ENCODE results near the gene PLPPR1.

The PLPPR1 gene

GRCh38 chr9:101167490-101168134 is 139.1 kb downstream of the PLPPR1 start:
- peaks cover 0 to 1% of the 10 kb centered on the region in 2 experiments for H3K4me1 ChIP-seq (ENCODE audit: control insufficient read depth in 1 of 2, insufficient read depth in 2 of 2, low read length in 2 of 2)
- WGBS (ENCODE audit: extremely low coverage, insufficient coverage, insufficient read length), result no CpG with 5 or more reads among the region's 1 CpG

DNA sequence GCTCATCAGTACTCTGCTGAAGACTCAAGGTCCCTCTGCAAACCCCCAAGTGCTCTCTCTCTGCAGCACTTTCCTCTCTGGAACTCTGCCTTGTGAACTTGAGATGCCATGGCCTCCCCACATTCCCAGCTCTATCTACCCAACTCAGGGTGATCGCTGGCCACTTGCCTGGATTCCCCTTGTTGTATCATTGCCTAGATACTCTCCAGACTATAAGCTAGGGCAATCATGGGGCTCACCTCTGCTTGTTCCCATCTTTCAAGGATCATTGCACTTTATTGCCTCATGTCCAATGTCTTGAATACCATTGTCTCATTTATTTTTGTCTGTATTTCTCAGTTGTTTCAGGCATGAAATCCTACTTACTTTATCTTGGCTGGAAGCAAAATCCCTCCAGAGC is 144.1 kb downstream of the PLPPR1 start:
- Histone ChIP-seq H2BK12ac (ENCODE audit: low read length) (no peak overlapping the region), H3K79me2 (ENCODE audit: control insufficient read depth, insufficient read depth, low read length, poor library complexity) (no peaks in the 10 kb centered on the region), H4K8ac (ENCODE audit: low read depth, low read length) (no peak overlapping the region), H2BK5ac (ENCODE audit: low read depth, low read length, poor library complexity) (no peak overlapping the region), H3K9ac (ENCODE audit: low read length) (no peak overlapping the region), H3K4ac (ENCODE audit: low read depth, low read length) (no peak overlapping the region), H3K4me3 (ENCODE audit: low read depth, low read length) (no peak overlapping the region), H4K12ac (ENCODE audit: low read depth, low read length) (no peak overlapping the region), H3K27ac (ENCODE audit: low read depth, low read length) (no peak overlapping the region), H3K79me1 (ENCODE audit: low read length) (no peaks in the 10 kb centered on the region), H3K27me3 (ENCODE audit: insufficient read depth, low read length) (no peaks in the 10 kb centered on the region), H2AFZ (ENCODE audit: insufficient read depth, low read length, poor library complexity) (no peak overlapping the region), H3K14ac (ENCODE audit: low read length) (no peak overlapping the region), H3K18ac (ENCODE audit: low read length) (no peak overlapping the region), H3K9me3 (ENCODE audit: insufficient read depth, low read depth, low read length) (no peaks in the 10 kb centered on the region), H4K91ac (ENCODE audit: low read depth, low read length) (no peak overlapping the region), H3K4me2 (ENCODE audit: low read length) (no peak overlapping the region), H2AK5ac (ENCODE audit: low read length) (no peak overlapping the region), H3K23ac (ENCODE audit: low read length) (no peak overlapping the region), H3K36me3 (ENCODE audit: control insufficient read depth in 1 of 2, insufficient read depth in 2 of 2, low read length in 2 of 2) (no peaks in the 10 kb centered on the region), H2BK120ac (ENCODE audit: insufficient read depth, low read length, poor library complexity) (no peak overlapping the region), H3K4me1 (ENCODE audit: control insufficient read depth in 1 of 2, insufficient read depth in 2 of 2, low read length in 2 of 2) (peaks cover 0 to 2% of the 10 kb centered on the region in 2 experiments)
- no peak for DNase-seq
- WGBS (ENCODE audit: extremely low coverage, insufficient coverage, insufficient read length), result no CpG with 5 or more reads among the region's 1 CpG

More at GRCh38 chr9:101167490-101168134, 139.1 kb downstream of the PLPPR1 start:
- Histone ChIP-seq H3K27me3 (ENCODE audit: insufficient read depth, low read length) (no peaks in the 10 kb centered on the region), H3K9me3 (ENCODE audit: insufficient read depth, low read depth, low read length) (no peaks in the 10 kb centered on the region), H2BK5ac (ENCODE audit: low read depth, low read length, poor library complexity) (no peak overlapping the region), H3K4me2 (ENCODE audit: low read length) (no peak overlapping the region), H3K27ac (ENCODE audit: low read depth, low read length) (no peak overlapping the region), H4K8ac (ENCODE audit: low read depth, low read length) (no peak overlapping the region), H2AFZ (ENCODE audit: insufficient read depth, low read length, poor library complexity) (no peak overlapping the region), H3K4me3 (ENCODE audit: low read depth, low read length) (no peak overlapping the region), H2BK12ac (ENCODE audit: low read length) (no peak overlapping the region), H3K79me2 (ENCODE audit: control insufficient read depth, insufficient read depth, low read length, poor library complexity) (no peaks in the 10 kb centered on the region), H2AK5ac (ENCODE audit: low read length) (no peak overlapping the region), H2BK120ac (ENCODE audit: insufficient read depth, low read length, poor library complexity) (no peak overlapping the region), H3K79me1 (ENCODE audit: low read length) (no peaks in the 10 kb centered on the region), H3K14ac (ENCODE audit: low read length) (no peak overlapping the region), H3K36me3 (ENCODE audit: control insufficient read depth in 1 of 2, insufficient read depth in 2 of 2, low read length in 2 of 2) (no peaks in the 10 kb centered on the region), H3K9ac (ENCODE audit: low read length) (no peak overlapping the region), H4K91ac (ENCODE audit: low read depth, low read length) (no peak overlapping the region), H3K23ac (ENCODE audit: low read length) (no peak overlapping the region), H3K18ac (ENCODE audit: low read length) (no peak overlapping the region), H4K12ac (ENCODE audit: low read depth, low read length) (no peak overlapping the region), H3K4ac (ENCODE audit: low read depth, low read length) (no peak overlapping the region)
- DNase-seq, result no peak

DNA sequence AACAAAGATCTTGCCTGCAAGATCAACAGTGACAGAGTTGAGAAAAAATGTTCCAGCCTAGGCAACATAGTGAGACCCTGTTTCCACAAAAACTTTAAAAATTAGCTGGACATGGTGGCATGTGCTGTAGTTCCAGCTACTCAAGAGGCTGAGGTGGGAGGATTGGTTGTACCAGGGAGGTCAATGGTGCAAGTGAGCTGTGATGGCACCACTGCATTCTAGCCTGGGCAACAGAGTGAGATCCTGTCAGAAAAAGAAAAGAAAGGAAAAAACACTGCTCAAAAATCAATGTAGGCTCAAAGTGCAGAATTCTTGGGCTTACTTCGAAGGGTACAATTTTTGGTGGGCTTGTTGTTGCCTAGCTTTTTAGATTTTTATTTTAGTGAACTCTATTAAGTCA is 145.4 kb downstream of the PLPPR1 start:
- Histone ChIP-seq H3K9me3 (ENCODE audit: insufficient read depth, low read depth, low read length) (no peaks in the 10 kb centered on the region), H3K18ac (ENCODE audit: low read length) (no peak overlapping the region), H3K27ac (ENCODE audit: low read depth, low read length) (no peak overlapping the region), H3K4me3 (ENCODE audit: low read depth, low read length) (no peak overlapping the region), H3K36me3 (ENCODE audit: control insufficient read depth in 1 of 2, insufficient read depth in 2 of 2, low read length in 2 of 2) (no peaks in the 10 kb centered on the region), H4K8ac (ENCODE audit: low read depth, low read length) (no peak overlapping the region), H3K14ac (ENCODE audit: low read length) (no peak overlapping the region), H2AK5ac (ENCODE audit: low read length) (no peak overlapping the region), H3K9ac (ENCODE audit: low read length) (no peak overlapping the region), H3K4ac (ENCODE audit: low read depth, low read length) (no peak overlapping the region), H3K4me1 (ENCODE audit: control insufficient read depth in 1 of 2, insufficient read depth in 2 of 2, low read length in 2 of 2) (peaks cover 0 to 2% of the 10 kb centered on the region in 2 experiments), H2AFZ (ENCODE audit: insufficient read depth, low read length, poor library complexity) (no peak overlapping the region), H2BK120ac (ENCODE audit: insufficient read depth, low read length, poor library complexity) (no peak overlapping the region), H3K79me1 (ENCODE audit: low read length) (no peaks in the 10 kb centered on the region), H3K4me2 (ENCODE audit: low read length) (no peak overlapping the region), H4K91ac (ENCODE audit: low read depth, low read length) (no peak overlapping the region), H3K27me3 (ENCODE audit: insufficient read depth, low read length) (no peaks in the 10 kb centered on the region), H3K79me2 (ENCODE audit: control insufficient read depth, insufficient read depth, low read length, poor library complexity) (no peaks in the 10 kb centered on the region), H4K12ac (ENCODE audit: low read depth, low read length) (no peak overlapping the region), H2BK12ac (ENCODE audit: low read length) (no peak overlapping the region), H2BK5ac (ENCODE audit: low read depth, low read length, poor library complexity) (no peak overlapping the region), H3K23ac (ENCODE audit: low read length) (no peak overlapping the region)
- no peak for DNase-seq
- WGBS (ENCODE audit: extremely low coverage, insufficient coverage, insufficient read length), result no CpG with 5 or more reads among the region's 1 CpG

- no peaks in the 10 kb centered on the region for H3K79me2 ChIP-seq (ENCODE audit: control insufficient read depth, insufficient read depth, low read length, poor library complexity)
- DNase-seq, result no peak
- H3K14ac ChIP-seq (ENCODE audit: low read length), result no peak overlapping the region
- no peak overlapping the region for H3K27ac ChIP-seq (ENCODE audit: low read depth, low read length)
- H2BK5ac ChIP-seq (ENCODE audit: low read depth, low read length, poor library complexity), result no peak overlapping the region
- no peak overlapping the region for H2AFZ ChIP-seq (ENCODE audit: insufficient read depth, low read length, poor library complexity)
- no peak overlapping the region for H2AK5ac ChIP-seq (ENCODE audit: low read length)
- no peaks in the 10 kb centered on the region for H3K9me3 ChIP-seq (ENCODE audit: insufficient read depth, low read depth, low read length)
- H3K18ac ChIP-seq (ENCODE audit: low read length), result no peak overlapping the region
- no peak overlapping the region for H4K91ac ChIP-seq (ENCODE audit: low read depth, low read length)
- H4K8ac ChIP-seq (ENCODE audit: low read depth, low read length), result no peak overlapping the region
- H3K27me3 ChIP-seq (ENCODE audit: insufficient read depth, low read length), result no peaks in the 10 kb centered on the region
- H3K4ac ChIP-seq (ENCODE audit: low read depth, low read length), result no peak overlapping the region
- H2BK120ac ChIP-seq (ENCODE audit: insufficient read depth, low read length, poor library complexity), result no peak overlapping the region
- peaks cover 0 to 2% of the 10 kb centered on the region in 2 experiments for H3K4me1 ChIP-seq (ENCODE audit: control insufficient read depth in 1 of 2, insufficient read depth in 2 of 2, low read length in 2 of 2)
- no peak overlapping the region for H2BK12ac ChIP-seq (ENCODE audit: low read length)
- no peaks in the 10 kb centered on the region for H3K79me1 ChIP-seq (ENCODE audit: low read length)
- no peak overlapping the region for H3K4me3 ChIP-seq (ENCODE audit: low read depth, low read length)
- no CpG with 5 or more reads among the region's 5 CpGs for WGBS (ENCODE audit: extremely low coverage, insufficient coverage, insufficient read length)
- H3K4me2 ChIP-seq (ENCODE audit: low read length), result no peak overlapping the region
- no peak overlapping the region for H3K23ac ChIP-seq (ENCODE audit: low read length)
- no peak overlapping the region for H4K12ac ChIP-seq (ENCODE audit: low read depth, low read length)
- no peak overlapping the region for H3K9ac ChIP-seq (ENCODE audit: low read length)
- H3K36me3 ChIP-seq (ENCODE audit: control insufficient read depth in 1 of 2, insufficient read depth in 2 of 2, low read length in 2 of 2), result no peaks in the 10 kb centered on the region
Measured at GRCh38 chr9:101176384-101176783, 147.9 kb downstream of the PLPPR1 start.
